Left kidney (tissue), 8 donors: Measurements from ENCODE around the gene IRF5. TPM values are rescaled to one million over a fixed set of nuclear protein-coding genes. Genes with fewer than 3 reads are reported as not detected.

Source experiments
- DNase-seq: peaks from one replicate; pipeline ENCODE4 v3.0.0-alpha.2; 2013
- long read RNA-seq, 8 donors: transcript quantifications; one replicate each; lab custom pipeline, GENCODE V29; 2026
- polyA plus RNA-seq: library from polyadenylated mRNA; unstranded; fragments of 120-200 nt; gene quantifications from one replicate; pipeline ENCODE4 v1.2.1, GENCODE V29; 2013; ENCODE audit not compliant: insufficient read length

IRF5 gene
- 8.3 TPM for polyA plus RNA-seq
- long read RNA-seq, donor 1, partial matches to known transcripts = 0 of 1 reads
- long read RNA-seq, donor 1, other reads (novel, unspliced or antisense) = 0 of 1 reads
- long read RNA-seq, donor 2 = 0 reads
- long read RNA-seq, donor 3, partial matches to known transcripts = 0 of 1 reads
- long read RNA-seq, donor 3, other reads (novel, unspliced or antisense) = 0 of 1 reads
- long read RNA-seq, donor 4 = 0 reads
- long read RNA-seq, donor 5, partial matches to known transcripts = 0 of 1 reads
- long read RNA-seq, donor 5, other reads (novel, unspliced or antisense) = 0 of 1 reads
- long read RNA-seq, donor 6, partial matches to known transcripts = 0 of 4 reads
- long read RNA-seq, donor 6, other reads (novel, unspliced or antisense) = 0 of 4 reads
- long read RNA-seq, donor 7, partial matches to known transcripts = 0 of 3 reads
- long read RNA-seq, donor 7, other reads (novel, unspliced or antisense) = 0 of 3 reads
- long read RNA-seq, donor 8 = 0 reads

GRCh38 chr7:128937647-128938543 is at the start of gene IRF5:
Gene IRF5 (plus strand): TSS chr7:128937927. CDS start chr7:128942082, 4,155 bp downstream.
- DNase-seq = no peak

- no peak for DNase-seq
Observed at GRCh38 chr7:128888039-128888755, 49.5 kb upstream of the IRF5 start.

- DNase-seq = no peak
Observed at GRCh38 chr7:128888756-128889095, 49.0 kb upstream of the IRF5 start.

GRCh38 chr7:128889121-128889520 is 48.6 kb upstream of the IRF5 start:
- no peak for DNase-seq

- no peak for DNase-seq
Observed at GRCh38 chr7:128890306-128891109, 47.2 kb upstream of the IRF5 start.

GRCh38 chr7:128891110-128891941 is 46.4 kb upstream of the IRF5 start:
- DNase-seq = no peak

- no peak for DNase-seq
Observed at GRCh38 chr7:128891942-128892269, 45.8 kb upstream of the IRF5 start.

GRCh38 chr7:128892521-128893250 is 45.0 kb upstream of the IRF5 start:
- no peak for DNase-seq

GRCh38 chr7:128893251-128894100 is 44.3 kb upstream of the IRF5 start:
- DNase-seq = no peak

- DNase-seq = no peak
Observed at GRCh38 chr7:128894101-128894440, 43.7 kb upstream of the IRF5 start.

- DNase-seq = no peak
Observed at GRCh38 chr7:128895320-128895719, 42.4 kb upstream of the IRF5 start.

GRCh38 chr7:128899392-128899791 is 38.3 kb upstream of the IRF5 start:
- no peak for DNase-seq

- DNase-seq = no peak
Observed at GRCh38 chr7:128900237-128900636, 37.5 kb upstream of the IRF5 start.

GRCh38 chr7:128902761-128903585 is 34.8 kb upstream of the IRF5 start:
- DNase-seq = no peak

- no peak for DNase-seq
Observed at GRCh38 chr7:128903621-128904361, 33.9 kb upstream of the IRF5 start.

GRCh38 chr7:128904381-128905197 is 33.1 kb upstream of the IRF5 start:
- no peak for DNase-seq
